ENCODE results near the gene APOH. TPM values are rescaled to one million over a fixed set of nuclear protein-coding genes. Genes with fewer than 3 reads are reported as not detected.

The APOH gene
- total RNA-seq, 1 donor from 2014 or later, result not detected

DNA sequence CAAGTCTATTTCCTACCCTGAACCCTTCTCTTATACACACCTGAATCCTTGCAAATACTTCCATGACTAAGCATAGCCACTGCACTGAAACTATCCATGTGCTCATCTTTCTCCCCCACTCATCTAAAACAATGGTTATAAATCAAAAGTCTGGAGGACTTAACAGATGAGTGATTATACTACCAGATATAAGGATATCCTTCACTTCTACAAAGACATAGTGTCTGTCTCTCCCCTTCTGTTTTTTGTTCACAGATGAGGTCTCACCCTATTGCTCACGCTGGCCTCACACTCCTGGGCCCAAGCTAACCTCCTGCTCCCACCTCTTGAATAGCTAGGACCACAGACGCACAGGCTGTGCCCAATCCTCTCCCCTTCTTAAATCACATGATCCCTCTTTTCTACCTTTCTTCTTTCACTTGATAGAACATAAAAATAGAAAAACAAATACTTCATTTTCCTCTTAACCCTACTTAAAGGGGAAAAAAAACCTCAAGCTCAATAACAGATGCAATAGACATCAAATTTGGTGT, 56.5 kb downstream of the APOH start:
- TF ChIP-seq, protein P1, sequence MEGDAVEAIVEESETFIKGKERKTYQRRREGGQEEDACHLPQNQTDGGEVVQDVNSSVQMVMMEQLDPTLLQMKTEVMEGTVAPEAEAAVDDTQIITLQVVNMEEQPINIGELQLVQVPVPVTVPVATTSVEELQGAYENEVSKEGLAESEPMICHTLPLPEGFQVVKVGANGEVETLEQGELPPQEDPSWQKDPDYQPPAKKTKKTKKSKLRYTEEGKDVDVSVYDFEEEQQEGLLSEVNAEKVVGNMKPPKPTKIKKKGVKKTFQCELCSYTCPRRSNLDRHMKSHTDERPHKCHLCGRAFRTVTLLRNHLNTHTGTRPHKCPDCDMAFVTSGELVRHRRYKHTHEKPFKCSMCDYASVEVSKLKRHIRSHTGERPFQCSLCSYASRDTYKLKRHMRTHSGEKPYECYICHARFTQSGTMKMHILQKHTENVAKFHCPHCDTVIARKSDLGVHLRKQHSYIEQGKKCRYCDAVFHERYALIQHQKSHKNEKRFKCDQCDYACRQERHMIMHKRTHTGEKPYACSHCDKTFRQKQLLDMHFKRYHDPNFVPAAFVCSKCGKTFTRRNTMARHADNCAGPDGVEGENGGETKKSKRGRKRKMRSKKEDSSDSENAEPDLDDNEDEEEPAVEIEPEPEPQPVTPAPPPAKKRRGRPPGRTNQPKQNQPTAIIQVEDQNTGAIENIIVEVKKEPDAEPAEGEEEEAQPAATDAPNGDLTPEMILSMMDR (IDR thresholded peaks at IDR 0.05), result no peak
- H3K4me1 Mint-ChIP-seq, result no peaks in the 10 kb centered on the region
- H3K9me3 Mint-ChIP-seq, result no peaks in the 10 kb centered on the region
- DNase-seq (no peak), ATAC-seq (ENCODE audit: low read depth) (no peak)
- POLR2A ChIA-PET, result no interaction called here
- H3K4me3 Mint-ChIP-seq, result no peak overlapping the region
- no peak overlapping the region for H3K27ac Mint-ChIP-seq
- H3K27me3 Mint-ChIP-seq, result no peaks in the 10 kb centered on the region
- intact Hi-C loops (cut with micrococcal nuclease), result no loop called here
- H3K36me3 Mint-ChIP-seq (ENCODE audit: low read depth), result no peaks in the 10 kb centered on the region
- CTCF ChIA-PET, result no interaction called here

DNA sequence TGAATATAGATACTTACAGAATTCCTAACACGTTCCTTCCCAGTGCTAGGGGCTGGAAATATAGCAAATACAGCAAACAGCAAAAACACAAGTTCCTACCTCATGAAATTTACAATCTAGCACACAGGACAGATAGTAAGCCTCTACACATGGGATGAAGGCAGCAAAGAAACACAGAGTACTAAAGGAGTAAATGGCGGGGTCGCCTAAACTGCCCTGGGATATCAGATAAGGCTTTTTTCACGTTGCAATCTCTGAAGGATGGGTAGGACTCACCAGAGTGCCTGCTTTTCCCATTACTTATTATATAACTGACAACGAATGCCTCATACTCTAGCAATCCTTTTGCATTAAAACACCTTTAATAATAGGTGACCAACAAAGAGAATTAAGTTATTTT, 57.1 kb downstream of the APOH start:
- ChIA-PET POLR2A (no interaction called here), CTCF (no interaction called here)
- H3K4me1 Mint-ChIP-seq, result no peaks in the 10 kb centered on the region

DNA sequence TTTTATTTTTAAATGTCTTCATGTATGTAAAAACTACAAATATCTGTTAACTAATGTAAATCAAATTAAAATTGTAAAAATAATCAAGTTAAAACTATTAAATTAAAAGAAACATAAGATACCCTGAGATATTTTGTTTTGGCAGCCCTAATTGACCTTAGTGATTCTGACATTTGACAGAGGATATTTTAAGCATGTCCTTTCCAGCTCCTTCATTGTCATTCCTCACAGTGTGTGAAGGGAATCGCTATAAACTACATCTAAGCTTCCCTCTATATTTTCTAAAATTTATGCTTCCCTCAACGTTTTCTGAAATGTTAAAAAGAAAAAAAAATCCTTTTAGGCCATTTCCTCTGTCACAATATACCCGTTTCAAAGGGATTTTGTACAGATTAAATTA, 57.5 kb downstream of the APOH start:
- ChIA-PET POLR2A (no interaction called here), CTCF (no interaction called here)
- Mint-ChIP-seq H3K27me3 (no peaks in the 10 kb centered on the region), H3K4me1 (no peaks in the 10 kb centered on the region), H3K9me3 (no peaks in the 10 kb centered on the region), H3K27ac (no peak overlapping the region), H3K36me3 (ENCODE audit: low read depth) (no peaks in the 10 kb centered on the region), H3K4me3 (no peak overlapping the region)
- DNase-seq (no peak), ATAC-seq (ENCODE audit: low read depth) (no peak)
- intact Hi-C loops (cut with micrococcal nuclease), result no loop called here
- TF ChIP-seq, protein P1 (IDR thresholded peaks at IDR 0.05), result no peak

More for the DNA sequence above, 57.1 kb downstream of the APOH start:
- TF ChIP-seq, protein P1 (IDR thresholded peaks at IDR 0.05), result no peak
- Mint-ChIP-seq H3K36me3 (ENCODE audit: low read depth) (no peaks in the 10 kb centered on the region), H3K27ac (no peak overlapping the region), H3K4me3 (no peak overlapping the region), H3K9me3 (no peaks in the 10 kb centered on the region), H3K27me3 (no peaks in the 10 kb centered on the region)
- intact Hi-C loops (cut with micrococcal nuclease), result no loop called here
- DNase-seq, result no peak
- ATAC-seq (ENCODE audit: low read depth), result no peak

DNA sequence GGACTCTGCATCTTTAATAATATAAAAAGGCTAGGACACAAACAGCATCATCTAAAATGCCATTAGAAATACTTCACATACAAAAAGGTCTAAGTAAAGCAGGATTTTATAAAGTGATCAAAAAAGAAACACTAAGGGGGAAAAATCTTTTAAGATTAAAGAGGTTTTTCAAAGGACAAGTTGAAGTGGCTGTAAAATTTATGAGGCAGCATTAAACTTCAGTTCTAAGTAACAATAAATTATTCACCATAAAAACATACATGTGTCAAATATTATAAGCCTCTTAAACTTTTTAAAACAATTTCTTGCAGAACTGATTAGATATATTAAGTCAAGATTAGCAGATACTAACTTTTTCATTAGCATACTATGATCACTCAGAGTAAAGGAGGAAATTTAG, 58.0 kb downstream of the APOH start:
- H3K4me3 Mint-ChIP-seq, result no peak overlapping the region
- DNase-seq (no peak), ATAC-seq (ENCODE audit: low read depth) (no peak)
- intact Hi-C loops (cut with micrococcal nuclease), result no loop called here
- no peak overlapping the region for H3K27ac Mint-ChIP-seq
- H3K4me1 Mint-ChIP-seq, result no peaks in the 10 kb centered on the region
- POLR2A ChIA-PET, result no interaction called here
- CTCF ChIA-PET, result no interaction called here
- H3K27me3 Mint-ChIP-seq, result no peaks in the 10 kb centered on the region
- TF ChIP-seq, protein P1 (IDR thresholded peaks at IDR 0.05), result no peak
- H3K36me3 Mint-ChIP-seq (ENCODE audit: low read depth), result no peaks in the 10 kb centered on the region
- no peaks in the 10 kb centered on the region for H3K9me3 Mint-ChIP-seq

DNA sequence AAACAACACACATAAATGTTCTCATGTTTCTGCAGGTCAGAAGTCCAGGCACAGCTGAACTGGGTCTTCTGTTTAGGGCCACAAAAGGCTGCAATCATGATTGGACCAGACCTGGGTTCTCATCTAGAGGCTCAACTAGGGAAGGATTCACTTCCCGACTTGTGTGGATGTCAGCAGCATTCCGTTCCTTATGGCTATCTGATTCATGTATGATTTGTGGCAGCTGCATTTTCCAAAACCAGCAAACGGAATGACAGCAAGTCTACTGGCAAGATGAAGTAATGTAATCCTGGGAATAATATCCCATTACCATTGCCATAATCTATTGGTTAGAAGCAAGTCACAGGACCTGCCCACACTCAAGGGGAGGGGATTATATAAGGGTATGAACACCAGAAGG, 59.4 kb downstream of the APOH start:
- Mint-ChIP-seq H3K27ac (no peak overlapping the region), H3K27me3 (no peaks in the 10 kb centered on the region), H3K4me3 (no peak overlapping the region), H3K36me3 (ENCODE audit: low read depth) (no peaks in the 10 kb centered on the region), H3K9me3 (no peaks in the 10 kb centered on the region), H3K4me1 (no peaks in the 10 kb centered on the region)
- intact Hi-C loops (cut with micrococcal nuclease), result loop anchor here (10.0 kb wide), 1 partner anchor 1205 kb away; no protein-coding TSS in a partner anchor
- ChIA-PET POLR2A (interaction anchor here (0.5 kb wide), 1 partner anchor 879 kb away, joined by 3 read pairs; no protein-coding TSS in a partner anchor), CTCF (no interaction called here)
- ATAC-seq (ENCODE audit: low read depth) (no peak), DNase-seq (no peak)
- TF ChIP-seq, protein P1 (IDR thresholded peaks at IDR 0.05), result no peak

All from activated B cell treated with CpG ODN at 0.5 μM for 24 hours (primary cell).